ENCODE data around the gene CHPF.

GRCh38 chr2:219495531-219496122, 48.0 kb downstream of the CHPF start:
- TF ChIP-seq CTCF (IDR thresholded peaks at IDR 0.05; ENCODE audit: low read depth, low read length, missing input control) (peak; percentile 47), JUND (IDR thresholded peaks at IDR 0.05) (no peak), SP1 (IDR thresholded peaks at IDR 0.05) (no peak), GABPA (IDR thresholded peaks at IDR 0.05 in 1 of 2, conservative IDR thresholded peaks at IDR 0.05 in 1 of 2) (no peak), ATF3 (IDR thresholded peaks at IDR 0.05) (no peak), REST (IDR thresholded peaks at IDR 0.05) (peak; percentile 85), RAD21 (IDR thresholded peaks at IDR 0.05) (peak; percentile 60 to 73), YY1 (IDR thresholded peaks at IDR 0.05) (no peak), RXRA (IDR thresholded peaks at IDR 0.05) (no peak), ZBTB33 (IDR thresholded peaks at IDR 0.05) (no peak), MAX (IDR thresholded peaks at IDR 0.05) (no peak), NR2F2 (IDR thresholded peaks at IDR 0.05) (no peak)

All from liver (tissue), 3 donors.